B cell (primary cell): Measurements from ENCODE around the gene RET. TPM values are rescaled to one million over a fixed set of nuclear protein-coding genes. Genes with fewer than 3 reads are reported as not detected.

Source experiments
- ATAC-seq: fragments of 200-7000 bp; cut with Tn5 transposase; one replicate; pipeline ENCODE4 v1.10.0; 2021; ENCODE audit warnings: low read depth, mild to moderate bottlenecking, moderate number of reproducible peaks, moderate library complexity
- CTCF ChIA-PET: fragments of 350-600 bp; sonication (Branson Sonifier 250); formaldehyde crosslinking; loops from one replicate; lab custom pipeline; 2021; ENCODE audit warnings: antibody characterized with exemption, inconsistent platforms; lab: Charles Lee
- POLR2A ChIA-PET: fragments of 350-600 bp; sonication (Branson Sonifier 250); formaldehyde crosslinking; loops from one replicate; lab custom pipeline; 2021; ENCODE audit warnings: antibody characterized with exemption; lab: Charles Lee
- DNase-seq: peaks from one replicate; pipeline ENCODE4 v3.0.0; 2013
- H2AFZ ChIP-seq: 2 replicates; pipeline ENCODE4 v1.6.1; 2012; ENCODE audit warnings: mild to moderate bottlenecking, low read depth, low read length; ENCODE audit not compliant: insufficient read depth, poor library complexity, severe bottlenecking
- H3K27ac ChIP-seq, 2 donors: 1 replicate in 1 of 2; 2 replicates in 1 of 2; pipeline ENCODE4 v1.5.1; 2012 to 2013; ENCODE audit warnings: low read length in 2 of 2, mild to moderate bottlenecking in 2 of 2, moderate library complexity in 1 of 2
- H3K27me3 ChIP-seq, 4 experiments: fragments of 200-600 bp in 1 of 4; sonication (generic) in 1 of 4; replicated peaks in 1 of 4; 1 replicate in 2 of 4; 2 replicates in 2 of 4; pipeline versions ENCODE4 v1.6.1 to v1.7.0; 2013 to 2016; ENCODE audit warnings: low read length in 3 of 4, mild to moderate bottlenecking in 2 of 4, mixed read lengths in 1 of 4, moderate library complexity in 1 of 4; ENCODE audit not compliant: insufficient read depth in 4 of 4, control insufficient read depth in 3 of 4; ENCODE audit errors: control extremely low read depth in 1 of 4
- H3K36me3 ChIP-seq, 2 experiments: replicated peaks in 1 of 2; 1 replicate in 1 of 2; 2 replicates in 1 of 2; pipeline versions ENCODE4 v1.6.1 to v1.7.1; 2013; ENCODE audit warnings: low read length in 1 of 2; ENCODE audit not compliant: insufficient read depth in 2 of 2, control insufficient read depth in 1 of 2; ENCODE audit errors: control extremely low read depth in 1 of 2, extremely low read depth in 1 of 2
- H3K4me1 ChIP-seq, 2 donors: fragments of 200-600 bp in 1 of 2; sonication (generic) in 1 of 2; 1 replicate in 1 of 2; 2 replicates in 1 of 2; pipeline versions ENCODE4 v1.5.1 to v1.6.1; 2013 to 2017; ENCODE audit warnings: low read length in 2 of 2; ENCODE audit not compliant: control insufficient read depth in 2 of 2, insufficient read depth in 2 of 2
- H3K4me2 ChIP-seq: replicated peaks from 2 replicates; pipeline ENCODE3; 2012; ENCODE audit warnings: mild to moderate bottlenecking, low read depth, low read length; ENCODE audit not compliant: poor library complexity, severe bottlenecking
- H3K4me3 ChIP-seq, 5 experiments: fragments of 200-600 bp in 1 of 5; sonication (generic) in 1 of 5; 1 replicate in 3 of 5; 2 replicates in 2 of 5; pipeline versions ENCODE4 v1.5.1 to v1.7.0; 2011 to 2016; ENCODE audit warnings: low read length in 4 of 5, mild to moderate bottlenecking in 4 of 5, low read depth in 2 of 5, control low read depth in 1 of 5, moderate library complexity in 1 of 5; ENCODE audit not compliant: insufficient read depth in 1 of 5; ENCODE audit errors: control extremely low read depth in 1 of 5, extremely low read depth in 1 of 5
- H3K79me2 ChIP-seq: fragments of 200-600 bp; sonication (generic); one replicate; pipeline ENCODE4 v1.6.0; 2016; ENCODE audit warnings: low read length; ENCODE audit not compliant: control insufficient read depth, insufficient read depth
- H3K9ac ChIP-seq: fragments of 200-600 bp; sonication (generic); 2 replicates; pipeline ENCODE4 v1.6.1; 2017; ENCODE audit warnings: mild to moderate bottlenecking, low read length, moderate library complexity
- H3K9me3 ChIP-seq, 3 donors: one replicate each; pipeline versions ENCODE4 v1.6.1 to v1.7.1; 2013; ENCODE audit warnings: low read length in 2 of 3; ENCODE audit not compliant: control insufficient read depth in 2 of 3, insufficient read depth in 1 of 3; ENCODE audit errors: control extremely low read depth in 1 of 3
- H4K20me1 ChIP-seq: 2 replicates; pipeline ENCODE4 v1.6.0; 2012; ENCODE audit warnings: mild to moderate bottlenecking, low read length; ENCODE audit not compliant: insufficient read depth, control insufficient read depth, poor library complexity, severe bottlenecking
- H3K27ac Mint-ChIP-seq: one replicate; pipeline ENCODE4 v1.8.0; 2021; ENCODE audit warnings: mixed read lengths
- H3K27me3 Mint-ChIP-seq: one replicate; pipeline ENCODE4 v1.8.0; 2021; ENCODE audit warnings: mixed read lengths
- H3K4me1 Mint-ChIP-seq: one replicate; pipeline ENCODE4 v1.8.0; 2021; ENCODE audit warnings: mixed read lengths
- H3K4me3 Mint-ChIP-seq: one replicate; pipeline ENCODE4 v1.8.0; 2021; ENCODE audit warnings: mixed read lengths
- H3K9me3 Mint-ChIP-seq: one replicate; pipeline ENCODE4 v1.8.0; 2022; ENCODE audit warnings: mixed read lengths; ENCODE audit not compliant: insufficient read depth
- CTCF ChIP-seq: fragments of 200-600 bp; IDR thresholded peaks from one replicate; pipeline ENCODE4 v1.8.0; 2022; ENCODE audit warnings: antibody characterized with exemption, mild to moderate bottlenecking
- EZH2 ChIP-seq: IDR thresholded peaks from 2 replicates; pipeline ENCODE4 v1.6.1; 2012; ENCODE audit warnings: borderline replicate concordance, low read depth, mild to moderate bottlenecking, moderate library complexity, low read length; ENCODE audit not compliant: insufficient read depth, poor library complexity, severe bottlenecking
- WGBS: methylation state at CpG from one replicate; pipeline ENCODE4 v1.1.5; 2013; ENCODE audit warnings: missing lambda C conversion rate; ENCODE audit not compliant: insufficient coverage; 5-methylcytosine and 5-hydroxymethylcytosine counted together
- intact Hi-C: fragments of 100-400 bp; cut with micrococcal nuclease; formaldehyde crosslinking; loops from one replicate; pipeline ENCODE4 v1.10.0; 2022
- polyA plus RNA-seq: library from polyadenylated mRNA; depleted of rRNA; stranded (reverse); fragments of >200 nt; gene quantifications from 2 replicates; pipeline ENCODE4 v1.2.3, GENCODE V29; 2012
- total RNA-seq, 2 donors: library from RNA; stranded (reverse); fragments of 120-200 nt in 1 of 2; gene quantifications; 1 replicate in 1 of 2; 2 replicates in 1 of 2; pipeline versions ENCODE4 v1.2.3 to v1.2.4, GENCODE V29; 2013 to 2022

The RET gene
- total and polyA plus RNA-seq, 2 donors (not counting 1 experiment from before 2014, with no cell fraction given): 0.16 to 0.27 TPM

- Histone ChIP-seq H3K36me3 (peaks cover 0 to 19% of the 10 kb centered on the region in 2 experiments), H3K4me1 (no peaks in the 10 kb centered on the region), H3K27me3 (no peaks in the 10 kb centered on the region), H3K4me2 (no peak overlapping the region), H3K9ac (no peak overlapping the region), H3K9me3 (no peaks in the 10 kb centered on the region), H3K79me2 (no peaks in the 10 kb centered on the region), H3K4me3 (no peak overlapping the region), H4K20me1 (no peaks in the 10 kb centered on the region), H3K27ac (no peak overlapping the region), H2AFZ (no peak overlapping the region)
- Mint-ChIP-seq H3K4me1 (no peaks in the 10 kb centered on the region), H3K9me3 (no peaks in the 10 kb centered on the region), H3K27me3 (no peaks in the 10 kb centered on the region), H3K4me3 (no peak overlapping the region), H3K27ac (no peak overlapping the region)
- 89% methylated on average over 2 of the region's 2 CpGs for WGBS
- intact Hi-C loops: no loop called here
- CTCF ChIA-PET: no interaction called here
- TF ChIP-seq CTCF (no peak), EZH2 (no peak)
- POLR2A ChIA-PET: no interaction called here
- ATAC-seq (no peak), DNase-seq (no peak)
Observed at GRCh38 chr10:43170491-43170890, 93.6 kb downstream of the RET start.

GRCh38 chr10:43172645-43173044 lies 95.8 kb downstream of the RET start:
- Histone ChIP-seq H4K20me1 (no peaks in the 10 kb centered on the region), H3K27ac (no peak overlapping the region), H3K9ac (no peak overlapping the region), H2AFZ (no peak overlapping the region), H3K36me3 (peaks cover 3 to 34% of the 10 kb centered on the region in 2 experiments), H3K4me3 (no peak overlapping the region), H3K4me1 (no peaks in the 10 kb centered on the region), H3K4me2 (no peak overlapping the region), H3K27me3 (no peaks in the 10 kb centered on the region), H3K79me2 (no peaks in the 10 kb centered on the region), H3K9me3 (peaks cover 0 to 3% (median under 1%) of the 10 kb centered on the region in 3 donors)
- intact Hi-C loops: no loop called here
- 84% methylated on average over 3 of the region's 5 CpGs for WGBS
- Mint-ChIP-seq H3K4me1 (no peaks in the 10 kb centered on the region), H3K9me3 (peaks cover 5% of the 10 kb centered on the region), H3K27ac (no peak overlapping the region), H3K4me3 (no peak overlapping the region), H3K27me3 (no peaks in the 10 kb centered on the region)
- ATAC-seq (no peak), DNase-seq (no peak)
- ChIA-PET POLR2A (no interaction called here), CTCF (no interaction called here)
- TF ChIP-seq CTCF (no peak), EZH2 (no peak)
